H1 (cell line): ENCODE measurements around the gene HDAC9. TPM values are rescaled to one million over a fixed set of nuclear protein-coding genes. Genes with fewer than 3 reads are reported as not detected.

ENCODE experiments used
- CTCF ChIA-PET: fragments of 300-600 bp; sonication (Branson Sonifier 250); formaldehyde crosslinking; loops from one replicate; lab custom pipeline; 2021; ENCODE audit not compliant: partially characterized antibody; lab: Charles Lee
- POLR2A ChIA-PET: fragments of 300-600 bp; sonication (Branson Sonifier 250); formaldehyde crosslinking; loops from one replicate; lab custom pipeline; 2021; ENCODE audit warnings: inconsistent platforms; ENCODE audit not compliant: partially characterized antibody; lab: Charles Lee
- DNase-seq, 2 experiments: peaks; one replicate each; pipeline versions ENCODE4 v3.0.0 to v3.0.0-alpha.2; 2010 to 2022; ENCODE audit warnings: low spot score in 2 of 2, low read depth in 1 of 2, mixed read lengths in 1 of 2
- FAIRE-seq: peaks from 2 replicates; lab custom pipeline; 2011; peaks lifted over from hg19 to GRCh38; lab: Jason Lieb, UNC
- H2AFZ ChIP-seq: 2 replicates; pipeline ENCODE4 v1.8.1; 2012; ENCODE audit warnings: low read length, inconsistent platforms
- H2AK5ac ChIP-seq: 2 replicates; pipeline ENCODE4 v1.6.1; 2013; ENCODE audit warnings: low read depth, low read length
- H2BK120ac ChIP-seq: replicated peaks from 2 replicates; pipeline ENCODE3; 2013; ENCODE audit warnings: low read depth, low read length, inconsistent platforms
- H2BK12ac ChIP-seq: 2 replicates; pipeline ENCODE4 v1.6.1; 2013; ENCODE audit warnings: low read depth, low read length
- H2BK15ac ChIP-seq: 2 replicates; pipeline ENCODE4 v1.6.1; 2013; ENCODE audit warnings: low read length
- H2BK20ac ChIP-seq: 2 replicates; pipeline ENCODE4 v1.6.1; 2013; ENCODE audit warnings: low read length
- H2BK5ac ChIP-seq: 2 replicates; pipeline ENCODE4 v1.6.1; 2013; ENCODE audit warnings: low read depth, low read length
- H3K14ac ChIP-seq: 2 replicates; pipeline ENCODE4 v1.6.1; 2013; ENCODE audit warnings: inconsistent platforms; ENCODE audit not compliant: insufficient read length
- H3K18ac ChIP-seq: 2 replicates; pipeline ENCODE4 v1.6.1; 2013; ENCODE audit warnings: low read length; ENCODE audit errors: extremely low read depth
- H3K23ac ChIP-seq: 2 replicates; pipeline ENCODE4 v1.6.1; 2013; ENCODE audit warnings: inconsistent platforms; ENCODE audit not compliant: insufficient read length
- H3K23me2 ChIP-seq: 2 replicates; pipeline ENCODE4 v1.6.1; 2013; ENCODE audit warnings: low read depth, low read length
- H3K27ac ChIP-seq: 2 replicates; pipeline ENCODE4 v1.6.1; 2011; ENCODE audit warnings: low read depth, low read length, inconsistent platforms
- H3K27me3 ChIP-seq, 4 experiments: replicated peaks in 1 of 4; 1 replicate in 1 of 4; 2 replicates in 3 of 4; pipeline versions ENCODE4 v1.6.1 to v1.8.1; 2011 to 2013; ENCODE audit warnings: low read length in 3 of 4, mild to moderate bottlenecking in 3 of 4, inconsistent platforms in 2 of 4, mixed read lengths in 2 of 4, moderate library complexity in 1 of 4; ENCODE audit not compliant: control insufficient read depth in 3 of 4, insufficient read depth in 3 of 4; ENCODE audit errors: extremely low read depth in 1 of 4
- H3K36me3 ChIP-seq, 4 experiments: 2 replicates each; pipeline versions ENCODE4 v1.6.1 to v1.8.1; 2011 to 2013; ENCODE audit warnings: mild to moderate bottlenecking in 4 of 4, low read length in 3 of 4, moderate library complexity in 2 of 4, control low read depth in 1 of 4, inconsistent platforms in 1 of 4; ENCODE audit not compliant: insufficient read depth in 4 of 4, control insufficient read depth in 2 of 4
- H3K4ac ChIP-seq: replicated peaks from 2 replicates; pipeline ENCODE3; 2013; ENCODE audit warnings: low read length, low read depth, mixed read lengths, inconsistent platforms; ENCODE audit not compliant: insufficient read length
- H3K4me1 ChIP-seq, 4 experiments: replicated peaks in 1 of 4; 1 replicate in 1 of 4; 2 replicates in 3 of 4; pipeline versions ENCODE4 v1.6.1 to v1.8.1; 2011 to 2013; ENCODE audit warnings: low read length in 3 of 4, inconsistent platforms in 2 of 4, mixed read lengths in 1 of 4; ENCODE audit not compliant: insufficient read depth in 4 of 4, control insufficient read depth in 3 of 4
- H3K4me2 ChIP-seq, 2 experiments: 2 replicates each; pipeline versions ENCODE4 v1.6.1 to v1.8.1; 2011 to 2013; ENCODE audit warnings: low read depth in 2 of 2, low read length in 2 of 2, control low read depth in 1 of 2, inconsistent platforms in 1 of 2, mild to moderate bottlenecking in 1 of 2; ENCODE audit not compliant: insufficient read depth in 1 of 2
- H3K4me3 ChIP-seq, 4 experiments: fragments of 200-600, 300-600 bp in 1 of 4; sonication (generic), shearing (Covaris generic), sonication (Bioruptor Twin) in 1 of 4; 2 replicates each; pipeline versions ENCODE4 v1.5.1 to v1.8.1; 2011 to 2016; ENCODE audit warnings: low read length in 4 of 4, low read depth in 3 of 4, control low read depth in 2 of 4, inconsistent platforms in 2 of 4, mild to moderate bottlenecking in 2 of 4, mixed read lengths in 1 of 4, moderate library complexity in 1 of 4; ENCODE audit not compliant: insufficient read depth in 2 of 4; ENCODE audit errors: extremely low read depth in 1 of 4
- H3K56ac ChIP-seq: replicated peaks from 2 replicates; pipeline ENCODE3; 2013; ENCODE audit warnings: low read depth, mild to moderate bottlenecking, mixed read lengths, low read length, inconsistent platforms; ENCODE audit not compliant: insufficient read length
- H3K79me1 ChIP-seq: 2 replicates; pipeline ENCODE4 v1.6.1; 2013; ENCODE audit warnings: low read depth, low read length, control low read depth
- H3K79me2 ChIP-seq, 2 experiments: 2 replicates each; pipeline versions ENCODE4 v1.6.1 to v1.8.1; 2012 to 2013; ENCODE audit warnings: low read length in 2 of 2, mild to moderate bottlenecking in 2 of 2, inconsistent platforms in 1 of 2; ENCODE audit not compliant: insufficient read depth in 2 of 2, control insufficient read depth in 1 of 2
- H3K9ac ChIP-seq, 4 experiments: replicated peaks in 1 of 4; 1 replicate in 1 of 4; 2 replicates in 3 of 4; pipeline versions ENCODE4 v1.6.1 to v1.8.1; 2011 to 2013; ENCODE audit warnings: low read depth in 3 of 4, low read length in 3 of 4, control low read depth in 2 of 4, mild to moderate bottlenecking in 2 of 4, moderate library complexity in 2 of 4, inconsistent platforms in 1 of 4; ENCODE audit errors: extremely low read depth in 1 of 4
- H3K9me3 ChIP-seq, 2 experiments: 2 replicates each; pipeline versions ENCODE4 v1.6.1 to v1.8.1; 2012 to 2013; ENCODE audit warnings: mild to moderate bottlenecking in 2 of 2, moderate library complexity in 2 of 2, control low read depth in 1 of 2, inconsistent platforms in 1 of 2, low read depth in 1 of 2, low read length in 1 of 2, mixed read lengths in 1 of 2; ENCODE audit not compliant: insufficient read depth in 2 of 2
- H4K20me1 ChIP-seq, 2 experiments: replicated peaks in 1 of 2; 2 replicates each; pipeline versions ENCODE3 to v1.8.1; 2011 to 2013; ENCODE audit warnings: inconsistent platforms in 2 of 2, low read length in 2 of 2, mild to moderate bottlenecking in 1 of 2; ENCODE audit not compliant: insufficient read depth in 2 of 2, control insufficient read depth in 1 of 2
- H4K5ac ChIP-seq: 2 replicates; pipeline ENCODE4 v1.6.1; 2013; ENCODE audit warnings: low read length, low read depth, mixed read lengths, inconsistent platforms; ENCODE audit not compliant: insufficient read length
- H4K8ac ChIP-seq: 2 replicates; pipeline ENCODE4 v1.8.0; 2013; ENCODE audit warnings: mild to moderate bottlenecking, moderate library complexity, low read length, inconsistent platforms; ENCODE audit not compliant: insufficient read depth; ENCODE audit errors: extremely low read depth
- H4K91ac ChIP-seq: replicated peaks from 2 replicates; pipeline ENCODE3; 2013; ENCODE audit warnings: low read length, mixed read lengths, inconsistent platforms; ENCODE audit not compliant: insufficient read length
- ASH2L ChIP-seq: fragments of 200-600, 300-600 bp; sonication (generic); IDR thresholded peaks from one replicate; pipeline ENCODE4 v1.7.1; 2017; ENCODE audit warnings: low read length
- ATF3 ChIP-seq: IDR thresholded peaks from 2 replicates; pipeline ENCODE4 v1.6.1; 2011; ENCODE audit warnings: low read depth, mild to moderate bottlenecking, low read length; ENCODE audit not compliant: insufficient read depth
- CBX5 ChIP-seq: fragments of 300-800, 300-1000 bp; sonication (generic); IDR thresholded peaks from 2 replicates; pipeline ENCODE4 v1.7.1; 2016; ENCODE audit warnings: antibody characterized with exemption, low read length, low read depth
- CBX8 ChIP-seq: fragments of 300-800, 300-1000 bp; sonication (generic); IDR thresholded peaks from 2 replicates; pipeline ENCODE4 v1.7.1; 2016; ENCODE audit warnings: low read depth, low read length, borderline replicate concordance
- CHD1 ChIP-seq: IDR thresholded peaks from 2 replicates; pipeline ENCODE4 v1.6.1; 2012; ENCODE audit warnings: low read depth, low read length, improper control_type of control experiment
- JUND ChIP-seq: IDR thresholded peaks from 2 replicates; pipeline ENCODE4 v1.6.1; 2011; ENCODE audit warnings: mild to moderate bottlenecking, improper control_type of control experiment, low read length
- KDM1A ChIP-seq: fragments of 200-600, 300-600 bp; sonication (generic); IDR thresholded peaks from 2 replicates; pipeline ENCODE4 v1.7.1; 2016; ENCODE audit warnings: mild to moderate bottlenecking, low read length, borderline replicate concordance
- NRF1 ChIP-seq: IDR thresholded peaks from 2 replicates; pipeline ENCODE4 v1.6.1; 2011; ENCODE audit warnings: mild to moderate bottlenecking, low read depth, low read length, improper control_type of control experiment
- PHF8 ChIP-seq: fragments of 200-600 bp; sonication (generic); conservative IDR thresholded peaks from 2 replicates; pipeline ENCODE4 v1.7.1; 2012; ENCODE audit warnings: low read depth, mild to moderate bottlenecking, inconsistent platforms, low read length, moderate library complexity
- SIN3A ChIP-seq, 2 experiments: IDR thresholded peaks in 1 of 2; conservative IDR thresholded peaks in 1 of 2; 2 replicates each; pipeline ENCODE4 v1.6.1; 2011 to 2012; ENCODE audit warnings: low read length in 2 of 2, improper control_type of control experiment in 1 of 2, low read depth in 1 of 2, mild to moderate bottlenecking in 1 of 2
- SIRT6 ChIP-seq: IDR thresholded peaks from one replicate; pipeline ENCODE4 v1.7.1; 2012; ENCODE audit warnings: low read length, inconsistent platforms
- SP1 ChIP-seq: IDR thresholded peaks from 2 replicates; pipeline ENCODE4 v1.6.1; 2011; ENCODE audit warnings: low read depth, low read length
- TBP ChIP-seq: IDR thresholded peaks from 2 replicates; pipeline ENCODE4 v1.6.1; 2011; ENCODE audit warnings: low read depth, low read length, improper control_type of control experiment
- TCF12 ChIP-seq: IDR thresholded peaks from 2 replicates; pipeline ENCODE4 v1.6.1; 2011; ENCODE audit warnings: low read depth, mild to moderate bottlenecking, low read length
- WGBS, 2 experiments: shearing (Covaris generic) in 1 of 2; methylation state at CpG; one replicate each; pipeline versions ENCODE4 v1.1.6 to v1.1.7; 2013 to 2015; ENCODE audit warnings: low lambda C conversion rate in 2 of 2, mixed read lengths in 2 of 2, inconsistent platforms in 1 of 2, low coverage in 1 of 2, missing lambda C conversion rate in 1 of 2; ENCODE audit not compliant: insufficient replicate concordance in 2 of 2, insufficient coverage in 1 of 2, insufficient read length in 1 of 2; ENCODE audit errors: extremely low coverage in 1 of 2, missing lambda C conversion rate in 1 of 2; 5-methylcytosine and 5-hydroxymethylcytosine counted together
- polyA plus RNA-seq, 7 experiments: library from polyadenylated mRNA; depleted of rRNA in 3 of 7; stranded (reverse) in 5 of 7; unstranded in 2 of 7; fragments of >200 nt in 5 of 7; fragments of 200-250 nt in 2 of 7; gene quantifications; 1 replicate in 5 of 7; 2 replicates in 1 of 7; 4 replicates in 1 of 7; pipeline versions ENCODE4 v1.2.1 to v1.2.3, GENCODE V29; 2011 to 2013; ENCODE audit warnings: missing spikeins in 2 of 7, mixed read lengths in 2 of 7
- total RNA-seq: library from RNA; stranded (reverse); fragmentation: NEBNext Ultra II Directional; extraction: Animal tissue kit (Norgen Biotek cat#: 25700); gene quantifications from 2 replicates; pipeline ENCODE4 v1.2.1, GENCODE V29; 2021

Gene HDAC9
- total and polyA plus RNA-seq, 2 of the 8 experiments (the other 6 are each of a cell fraction or from before 2014, with no cell fraction given) = 9.5 to 13.1 TPM

DNA sequence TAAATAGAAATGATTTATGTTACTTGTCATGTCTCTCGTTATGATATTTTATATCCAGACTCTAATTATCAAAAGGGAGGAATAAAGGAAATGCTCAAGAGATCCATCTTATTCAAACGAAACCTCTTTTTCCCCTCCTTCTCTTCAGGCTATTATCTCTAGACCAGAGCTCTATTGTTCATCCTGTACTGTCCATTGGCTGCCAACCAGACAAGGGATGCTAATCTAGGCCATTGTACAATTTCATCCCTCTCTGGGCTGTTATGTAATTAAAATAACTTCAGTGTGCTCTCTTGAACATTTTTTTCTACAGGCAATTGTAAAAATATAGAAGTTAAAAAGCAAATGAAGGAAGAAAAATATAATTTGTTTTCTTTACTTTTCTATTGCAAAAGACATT is 220.4 kb downstream of the HDAC9 start:
- CTCF ChIA-PET = no interaction called here
- H3K79me1 ChIP-seq = no peaks in the 10 kb centered on the region
- no peak overlapping the region for H3K23ac ChIP-seq
- no peak overlapping the region for H3K4ac ChIP-seq
- H2BK12ac ChIP-seq = no peak overlapping the region
- H3K18ac ChIP-seq = no peak overlapping the region
- no peak overlapping the region for H2AK5ac ChIP-seq
- no peak overlapping the region for H3K4me3 ChIP-seq
- no peak overlapping the region for H3K4me2 ChIP-seq
- H4K91ac ChIP-seq = no peak overlapping the region
- H3K79me2 ChIP-seq = no peaks in the 10 kb centered on the region
- no peak overlapping the region for H2BK5ac ChIP-seq
- no peaks in the 10 kb centered on the region for H3K36me3 ChIP-seq
- no peak for TF ChIP-seq TCF12
- TF ChIP-seq TBP = no peak
- TF ChIP-seq CBX8 = no peak
- no peak for TF ChIP-seq SIN3A (conservative IDR thresholded peaks at IDR 0.05 in 1 of 2, IDR thresholded peaks at IDR 0.05 in 1 of 2; ENCODE audit: low read depth in 1 of 2, low read length in 2 of 2)
- TF ChIP-seq KDM1A = no peak
- no peak for TF ChIP-seq ATF3
- TF ChIP-seq PHF8 = no peak
- TF ChIP-seq JUND = no peak
- no peak for TF ChIP-seq CHD1
- TF ChIP-seq ASH2L = no peak
- TF ChIP-seq SP1 = no peak
- no peak for TF ChIP-seq NRF1
- no peak for TF ChIP-seq CBX5
- TF ChIP-seq SIRT6 = no peak
- no peak overlapping the region for H3K9ac ChIP-seq
- no peak overlapping the region for H2BK20ac ChIP-seq
- no peaks in the 10 kb centered on the region for H3K23me2 ChIP-seq
- H3K9me3 ChIP-seq = no peaks in the 10 kb centered on the region
- H4K5ac ChIP-seq = no peak overlapping the region
- no peak overlapping the region for H2AFZ ChIP-seq
- no peak overlapping the region for H3K27ac ChIP-seq
- FAIRE-seq = no peak
- H4K8ac ChIP-seq = no peak overlapping the region
- H3K27me3 ChIP-seq = no peaks in the 10 kb centered on the region
- no peak overlapping the region for H2BK120ac ChIP-seq
- H3K4me1 ChIP-seq = no peaks in the 10 kb centered on the region
- POLR2A ChIA-PET = no interaction called here
- H3K14ac ChIP-seq = no peak overlapping the region
- no peak overlapping the region for H2BK15ac ChIP-seq
- DNase-seq = no peak
- H3K56ac ChIP-seq = no peak overlapping the region
- 84% methylated on average over 2 of the region's 2 CpGs; no CpG with 5 or more reads in 1 of the 2 experiments for WGBS, 2 experiments
- H4K20me1 ChIP-seq = no peaks in the 10 kb centered on the region
